ENCODE data around the gene TNFRSF1B. TPM values are rescaled to one million over a fixed set of nuclear protein-coding genes. Genes with fewer than 3 reads are reported as not detected.

TNFRSF1B gene
- total RNA-seq, 1 donor from 2014 or later = 139 TPM

DNA sequence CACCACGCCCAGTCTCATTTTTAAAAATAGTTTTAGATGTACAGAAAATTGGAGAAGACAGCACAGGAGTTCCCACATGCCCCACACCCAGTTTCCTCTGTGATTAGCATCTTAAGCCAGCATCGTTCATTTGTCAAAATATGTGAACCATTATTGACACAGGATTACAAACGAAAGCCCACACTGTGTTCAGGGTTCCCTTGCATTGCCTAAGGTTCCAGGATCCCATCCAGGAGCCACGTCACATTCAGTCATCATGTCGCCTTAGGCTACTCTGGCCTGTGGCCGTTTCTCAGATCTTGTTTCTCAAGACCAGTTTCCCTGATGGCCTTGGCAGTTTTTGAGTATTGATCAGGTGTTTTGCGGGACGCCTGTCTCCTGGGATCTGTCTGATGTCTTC, 34.7 kb upstream of the TNFRSF1B start:
- DNase-seq (ENCODE audit: low spot score in 2 of 2) = no peak
- intact Hi-C loops (cut with DNase I) = no loop called here
- no peak overlapping the region for H3K27ac ChIP-seq

GRCh38 chr1:12134716-12135115, 32.1 kb upstream of the TNFRSF1B start:
- Histone ChIP-seq H3K9me3 (no peaks in the 10 kb centered on the region), H3K27me3 (no peaks in the 10 kb centered on the region), H3K36me3 (no peaks in the 10 kb centered on the region), H3K4me1 (peaks cover 0 to 4% of the 10 kb centered on the region in 2 donors), H3K4me3 (no peak overlapping the region), H3K27ac (no peak overlapping the region)
- TF ChIP-seq, protein P1, sequence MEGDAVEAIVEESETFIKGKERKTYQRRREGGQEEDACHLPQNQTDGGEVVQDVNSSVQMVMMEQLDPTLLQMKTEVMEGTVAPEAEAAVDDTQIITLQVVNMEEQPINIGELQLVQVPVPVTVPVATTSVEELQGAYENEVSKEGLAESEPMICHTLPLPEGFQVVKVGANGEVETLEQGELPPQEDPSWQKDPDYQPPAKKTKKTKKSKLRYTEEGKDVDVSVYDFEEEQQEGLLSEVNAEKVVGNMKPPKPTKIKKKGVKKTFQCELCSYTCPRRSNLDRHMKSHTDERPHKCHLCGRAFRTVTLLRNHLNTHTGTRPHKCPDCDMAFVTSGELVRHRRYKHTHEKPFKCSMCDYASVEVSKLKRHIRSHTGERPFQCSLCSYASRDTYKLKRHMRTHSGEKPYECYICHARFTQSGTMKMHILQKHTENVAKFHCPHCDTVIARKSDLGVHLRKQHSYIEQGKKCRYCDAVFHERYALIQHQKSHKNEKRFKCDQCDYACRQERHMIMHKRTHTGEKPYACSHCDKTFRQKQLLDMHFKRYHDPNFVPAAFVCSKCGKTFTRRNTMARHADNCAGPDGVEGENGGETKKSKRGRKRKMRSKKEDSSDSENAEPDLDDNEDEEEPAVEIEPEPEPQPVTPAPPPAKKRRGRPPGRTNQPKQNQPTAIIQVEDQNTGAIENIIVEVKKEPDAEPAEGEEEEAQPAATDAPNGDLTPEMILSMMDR (IDR thresholded peaks at IDR 0.05) = no peak
- no peak for DNase-seq (ENCODE audit: low spot score in 2 of 2)
- intact Hi-C loops (cut with DNase I) = no loop called here

More for the DNA sequence above, 34.7 kb upstream of the TNFRSF1B start:
- H3K27me3 ChIP-seq = no peaks in the 10 kb centered on the region
- peaks cover 0 to 4% of the 10 kb centered on the region in 2 donors for H3K4me1 ChIP-seq
- no peak overlapping the region for H3K4me3 ChIP-seq
- TF ChIP-seq, protein P1 (IDR thresholded peaks at IDR 0.05) = no peak
- H3K9me3 ChIP-seq = no peaks in the 10 kb centered on the region
- no peaks in the 10 kb centered on the region for H3K36me3 ChIP-seq

DNA sequence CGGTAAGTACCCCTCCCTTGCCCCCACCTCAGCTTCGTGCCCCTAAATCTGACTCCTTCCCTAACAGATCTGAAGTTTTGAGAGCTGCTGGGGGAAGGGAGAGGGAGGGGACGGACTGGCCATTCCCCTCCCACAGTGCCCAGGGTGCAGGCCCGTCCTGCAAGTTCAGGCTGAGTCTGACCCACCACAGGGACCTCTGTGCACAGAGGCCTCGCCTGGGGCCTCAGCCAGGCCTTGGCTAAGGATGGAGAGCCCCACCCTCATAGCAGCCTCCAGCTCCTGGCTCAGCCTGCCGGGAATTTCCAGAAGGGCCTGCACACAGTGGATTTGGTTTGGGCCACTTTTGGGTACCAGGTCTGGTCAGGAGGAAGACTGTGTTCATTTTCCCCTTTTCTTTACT, 31.2 kb upstream of the TNFRSF1B start:
- Histone ChIP-seq H3K36me3 (no peaks in the 10 kb centered on the region), H3K27ac (no peak overlapping the region), H3K4me1 (peaks cover 0 to 4% of the 10 kb centered on the region in 2 donors), H3K27me3 (no peaks in the 10 kb centered on the region), H3K9me3 (no peaks in the 10 kb centered on the region), H3K4me3 (no peak overlapping the region)
- intact Hi-C loops (cut with DNase I) = no loop called here
- no peak for DNase-seq (ENCODE audit: low spot score in 2 of 2)
- TF ChIP-seq, protein P1 (IDR thresholded peaks at IDR 0.05) = no peak

- intact Hi-C loops (cut with DNase I) = no loop called here
- Histone ChIP-seq H3K27ac (no peak overlapping the region), H3K4me3 (no peak overlapping the region), H3K27me3 (no peaks in the 10 kb centered on the region), H3K4me1 (peaks cover 0 to 4% of the 10 kb centered on the region in 2 donors), H3K9me3 (no peaks in the 10 kb centered on the region), H3K36me3 (no peaks in the 10 kb centered on the region)
- no peak for DNase-seq (ENCODE audit: low spot score in 2 of 2)
- TF ChIP-seq, protein P1 (IDR thresholded peaks at IDR 0.05) = no peak
These were observed 29.7 kb upstream of the TNFRSF1B start for GRCh38 chr1:12136916-12137610.

DNA sequence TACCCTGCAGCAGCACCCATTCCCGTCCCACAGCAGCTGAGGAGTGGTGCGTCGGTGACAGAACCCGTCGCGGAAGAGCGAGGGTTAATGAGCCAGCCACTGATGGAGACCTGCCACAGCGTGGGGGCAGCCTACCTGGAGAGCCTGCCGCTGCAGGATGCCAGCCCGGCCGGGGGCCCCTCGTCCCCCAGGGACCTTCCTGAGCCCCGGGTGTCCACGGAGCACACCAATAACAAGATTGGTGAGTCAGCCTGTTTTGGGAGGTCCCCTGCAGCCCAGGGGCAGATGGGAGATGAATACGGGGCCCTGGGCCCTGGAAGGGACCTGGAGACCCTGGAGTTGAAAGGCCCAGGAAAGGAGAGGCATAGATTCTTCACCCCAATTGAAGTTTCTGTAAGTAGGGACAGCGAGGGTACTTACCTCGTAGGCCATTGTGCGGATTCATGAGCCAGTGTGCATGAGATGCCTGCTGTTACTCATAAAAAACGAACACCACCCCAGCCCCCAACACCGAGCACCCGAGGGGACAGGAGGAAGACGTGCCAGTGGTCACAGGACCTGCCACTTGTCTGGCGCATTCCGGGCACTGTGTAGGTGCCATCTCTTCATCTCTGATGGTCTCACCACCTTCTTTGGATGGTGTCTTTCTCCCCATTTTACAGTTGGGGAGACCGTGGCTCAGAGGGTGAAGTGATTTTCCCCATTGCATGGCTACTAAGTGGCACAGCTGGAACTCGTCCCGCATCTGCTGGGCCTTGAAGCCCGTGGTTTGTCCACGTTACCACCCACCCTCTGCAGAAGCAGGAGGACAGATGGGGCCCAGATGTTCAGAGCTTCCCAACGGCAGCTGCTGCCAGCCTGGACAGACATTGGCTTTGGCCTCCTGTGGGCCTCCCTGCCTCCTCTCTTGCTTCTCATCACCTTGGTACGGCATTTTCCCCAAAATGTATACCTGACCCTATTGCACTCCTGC, 28.3 kb upstream of the TNFRSF1B start:
- Histone ChIP-seq H3K4me3 (no peak overlapping the region), H3K27me3 (no peaks in the 10 kb centered on the region), H3K9me3 (no peaks in the 10 kb centered on the region), H3K27ac (no peak overlapping the region), H3K4me1 (peaks cover 0 to 4% of the 10 kb centered on the region in 2 donors), H3K36me3 (no peaks in the 10 kb centered on the region)
- intact Hi-C loops (cut with DNase I) = no loop called here
- TF ChIP-seq, protein P1 (IDR thresholded peaks at IDR 0.05) = no peak
- no peak for DNase-seq (ENCODE audit: low spot score in 2 of 2)

Measured in ascending aorta (tissue), 2 donors.